Cardiac muscle cell (in vitro differentiated cells and primary cell): ENCODE results near the gene SCAND1. TPM values are rescaled to one million over a fixed set of nuclear protein-coding genes. Genes with fewer than 3 reads are reported as not detected.

Experiments used
- DNase-seq, 2 donors: peaks; one replicate each; pipeline versions ENCODE4 v3.0.0 to v3.0.0-alpha.2; 2010 to 2017; ENCODE audit warnings: low read depth in 1 of 2, low spot score in 1 of 2
- H3K27ac ChIP-seq: fragments of 200-600 bp; sonication (generic); 2 replicates; pipeline ENCODE4 v1.5.1; 2016
- H3K27me3 ChIP-seq: fragments of 200-600 bp; sonication (generic); 2 replicates; pipeline ENCODE4 v1.6.0; 2016; ENCODE audit warnings: control low read depth
- H3K36me3 ChIP-seq: fragments of 200-600 bp; sonication (generic); 2 replicates; pipeline ENCODE4 v1.5.1; 2016; ENCODE audit warnings: control low read depth
- H3K4me1 ChIP-seq: fragments of 200-600 bp; sonication (generic); 2 replicates; pipeline ENCODE4 v1.8.1; 2017; ENCODE audit warnings: low read depth, mild to moderate bottlenecking, mixed run types
- H3K4me3 ChIP-seq: fragments of 200-600 bp; sonication (generic); 2 replicates; pipeline ENCODE4 v1.5.1; 2016; ENCODE audit warnings: mild to moderate bottlenecking
- H3K9me3 ChIP-seq: fragments of 200-600 bp; sonication (generic); 2 replicates; pipeline ENCODE4 v1.5.1; 2017; ENCODE audit warnings: low read depth, mild to moderate bottlenecking, control low read depth
- CTCF ChIP-seq: IDR thresholded peaks from 2 replicates; pipeline ENCODE4 v1.5.1; 2012; ENCODE audit warnings: low read depth, mild to moderate bottlenecking, low read length
- polyA plus RNA-seq: library from polyadenylated mRNA; unstranded; fragments of >200 nt; fragmentation: Nextera tagmentation; extraction: Ambion mirVana; gene quantifications from 2 replicates; pipeline ENCODE4 v1.2.1, GENCODE V29; 2016
- total RNA-seq: library from RNA; depleted of rRNA; stranded (reverse); fragments of >200 nt; gene quantifications from 2 replicates; pipeline ENCODE4 v1.2.3, GENCODE V29; 2016

The SCAND1 gene
- total and polyA plus RNA-seq, 2 experiments from 2014 or later = 138 to 218 TPM

GRCh38 chr20:35947907-35948306 lies 6.4 kb downstream of the SCAND1 start:
- TF ChIP-seq CTCF = no peak
- peaks cover 8% of the 10 kb centered on the region for H3K36me3 ChIP-seq
- DNase-seq = no peak
- H3K9me3 ChIP-seq = no peaks in the 10 kb centered on the region
- no peak overlapping the region for H3K27ac ChIP-seq
- H3K4me3 ChIP-seq = no peak overlapping the region
- H3K27me3 ChIP-seq = no peaks in the 10 kb centered on the region
- H3K4me1 ChIP-seq = peaks cover 11% of the 10 kb centered on the region

- no peaks in the 10 kb centered on the region for H3K9me3 ChIP-seq
- no peak overlapping the region for H3K4me3 ChIP-seq
- H3K4me1 ChIP-seq = peaks cover 6% of the 10 kb centered on the region
- H3K36me3 ChIP-seq = peaks cover 8% of the 10 kb centered on the region
- H3K27me3 ChIP-seq = no peaks in the 10 kb centered on the region
- TF ChIP-seq CTCF = peak; percentile 40
- DNase-seq = peak; percentile 23 to 41
- H3K27ac ChIP-seq = no peak overlapping the region
Observed at GRCh38 chr20:35947489-35947888, 6.8 kb downstream of the SCAND1 start.

GRCh38 chr20:35942243-35942642 lies 12.1 kb downstream of the SCAND1 start:
- Histone ChIP-seq H3K9me3 (no peaks in the 10 kb centered on the region), H3K4me3 (no peak overlapping the region), H3K27me3 (no peaks in the 10 kb centered on the region), H3K36me3 (peaks cover 25% of the 10 kb centered on the region), H3K27ac (no peak overlapping the region), H3K4me1 (no peaks in the 10 kb centered on the region)
- no peak for DNase-seq
- no peak for TF ChIP-seq CTCF

GRCh38 chr20:35941620-35942019 lies 12.7 kb downstream of the SCAND1 start:
- Histone ChIP-seq H3K36me3 (peaks cover 25% of the 10 kb centered on the region), H3K27ac (no peak overlapping the region), H3K4me1 (no peaks in the 10 kb centered on the region), H3K9me3 (no peaks in the 10 kb centered on the region), H3K27me3 (no peaks in the 10 kb centered on the region), H3K4me3 (no peak overlapping the region)
- DNase-seq = no peak
- no peak for TF ChIP-seq CTCF

- Histone ChIP-seq H3K27me3 (no peaks in the 10 kb centered on the region), H3K4me1 (no peaks in the 10 kb centered on the region), H3K36me3 (peaks cover 25% of the 10 kb centered on the region), H3K4me3 (no peak overlapping the region), H3K9me3 (no peaks in the 10 kb centered on the region), H3K27ac (no peak overlapping the region)
- no peak for TF ChIP-seq CTCF
- DNase-seq = no peak
Observed at GRCh38 chr20:35939264-35939663, 15.0 kb downstream of the SCAND1 start.

- H3K9me3 ChIP-seq = no peaks in the 10 kb centered on the region
- no peaks in the 10 kb centered on the region for H3K4me1 ChIP-seq
- no peaks in the 10 kb centered on the region for H3K27me3 ChIP-seq
- H3K27ac ChIP-seq = no peak overlapping the region
- H3K36me3 ChIP-seq = peaks cover 8% of the 10 kb centered on the region
- no peak for TF ChIP-seq CTCF
- no peak for DNase-seq
- no peak overlapping the region for H3K4me3 ChIP-seq
Observed at GRCh38 chr20:35934050-35934449, 20.3 kb downstream of the SCAND1 start.
